NCI-H1048 (cell line): ENCODE data around the gene ENGASE.
"Not testable (repeated sequence)": the region's sequence is repeated elsewhere in the genome, so short reads cannot be mapped to it uniquely, and the experiment has no call there.

Source experiments
- DNase-seq: peaks from one replicate; lab custom pipeline; 2025; lab: John Stamatoyannopoulos, UW

ENGASE gene

GRCh38 chr17:79053251-79053925 lies 21.2 kb upstream of the ENGASE start:
- DNase-seq = no peak

GRCh38 chr17:79054200-79054960 lies 20.2 kb upstream of the ENGASE start:
- no peak for DNase-seq

- no peak for DNase-seq
Observed at GRCh38 chr17:79055197-79055596, 19.4 kb upstream of the ENGASE start.

- no peak for DNase-seq
Observed at GRCh38 chr17:79057737-79058385, 16.8 kb upstream of the ENGASE start.

GRCh38 chr17:79062691-79063090 lies 11.9 kb upstream of the ENGASE start:
- no peak for DNase-seq

- no peak for DNase-seq
Observed at GRCh38 chr17:79064026-79064425, 10.6 kb upstream of the ENGASE start.

GRCh38 chr17:79065105-79065670 lies 9.4 kb upstream of the ENGASE start:
- DNase-seq = no peak

GRCh38 chr17:79066963-79067362 lies 7.7 kb upstream of the ENGASE start:
- DNase-seq = no peak

- no peak for DNase-seq
Observed at GRCh38 chr17:79070266-79070880, 4.3 kb upstream of the ENGASE start.

- no peak for DNase-seq
Observed at GRCh38 chr17:79071161-79071740, 3.4 kb upstream of the ENGASE start.

- DNase-seq = no peak
Observed at GRCh38 chr17:79072544-79072943, 2.1 kb upstream of the ENGASE start.

- no peak for DNase-seq
Observed at GRCh38 chr17:79073016-79073705, 1.5 kb upstream of the ENGASE start.

- DNase-seq = no peak
Observed at GRCh38 chr17:79073706-79074088, 927 bp upstream of the ENGASE start.

- DNase-seq = not testable (repeated sequence)
Observed at GRCh38 chr17:79074121-79074648, 439 bp upstream of the ENGASE start.

GRCh38 chr17:79075446-79075750 lies 774 bp downstream of the ENGASE start:
- no peak for DNase-seq

GRCh38 chr17:79075861-79076406 lies 1.3 kb downstream of the ENGASE start:
- DNase-seq = no peak

GRCh38 chr17:79077587-79077986 lies 3.0 kb downstream of the ENGASE start:
- no peak for DNase-seq

GRCh38 chr17:79078476-79079190 lies 4.0 kb downstream of the ENGASE start:
- DNase-seq = no peak

GRCh38 chr17:79079421-79080200 lies 5.0 kb downstream of the ENGASE start:
- no peak for DNase-seq

GRCh38 chr17:79080349-79080748 lies 5.7 kb downstream of the ENGASE start:
- DNase-seq = no peak
